IMR-90 (cell line): Measurements from ENCODE around the gene KCNQ2. TPM values are rescaled to one million over a fixed set of nuclear protein-coding genes. Genes with fewer than 3 reads are reported as not detected.

Experiments used
- ATAC-seq: fragments of 200-7000 bp; cut with Tn5 transposase; 2 replicates; pipeline ENCODE4 v1.9.1; 2020; ENCODE audit warnings: low read depth, mild to moderate bottlenecking, moderate library complexity
- BruUV-seq: library from RNA; stranded (reverse); fragments of 400-500 nt; replicated peaks from 2 replicates; lab custom pipeline; 2021; lab: Mats Ljungman, UMichigan
- CTCF ChIA-PET: fragments of 300-600 bp; formaldehyde crosslinking; extraction: SDS; loops from one replicate; lab custom pipeline; 2021; ENCODE audit warnings: antibody characterized with exemption; lab: Yijun Ruan, JAX
- POLR2A ChIA-PET: fragments of 300-600 bp; sonication (Branson Sonifier 250); formaldehyde crosslinking; loops from one replicate; lab custom pipeline; 2022; ENCODE audit warnings: antibody characterized with exemption; ENCODE audit not compliant: unreplicated experiment; lab: Charles Lee
- DNase-seq: peaks from one replicate; pipeline ENCODE4 v3.0.0; 2013
- H2AFZ ChIP-seq: replicated peaks from 2 replicates; pipeline ENCODE3; 2013; ENCODE audit warnings: low read length, mild to moderate bottlenecking; ENCODE audit not compliant: poor library complexity
- H2AK5ac ChIP-seq: 2 replicates; pipeline ENCODE4 v1.6.1; 2013; ENCODE audit warnings: low read depth, low read length, inconsistent platforms
- H2AK9ac ChIP-seq: replicated peaks from 2 replicates; pipeline ENCODE3; 2013; ENCODE audit warnings: mild to moderate bottlenecking, low read depth, low read length, moderate library complexity; ENCODE audit not compliant: poor library complexity
- H2BK120ac ChIP-seq: 2 replicates; pipeline ENCODE4 v1.6.1; 2013; ENCODE audit warnings: low read depth, low read length, inconsistent platforms
- H2BK15ac ChIP-seq: 3 replicates; pipeline ENCODE4 v1.6.1; 2013; ENCODE audit warnings: low read depth, low read length, inconsistent platforms
- H2BK20ac ChIP-seq: 2 replicates; pipeline ENCODE4 v1.6.1; 2013; ENCODE audit warnings: low read depth, mild to moderate bottlenecking, inconsistent platforms, low read length, moderate library complexity
- H2BK5ac ChIP-seq: 2 replicates; pipeline ENCODE4 v1.6.1; 2013; ENCODE audit warnings: mild to moderate bottlenecking, low read depth, low read length, inconsistent platforms; ENCODE audit not compliant: poor library complexity, severe bottlenecking
- H3K14ac ChIP-seq: replicated peaks from 2 replicates; pipeline ENCODE4 v1.6.1; 2013; ENCODE audit warnings: low read depth, low read length, inconsistent platforms
- H3K18ac ChIP-seq: 2 replicates; pipeline ENCODE4 v1.6.1; 2013; ENCODE audit warnings: low read depth, low read length, control low read depth
- H3K23ac ChIP-seq: 2 replicates; pipeline ENCODE4 v1.6.1; 2013; ENCODE audit warnings: low read depth, low read length, inconsistent platforms
- H3K27ac ChIP-seq: 2 replicates; pipeline ENCODE4 v1.5.1; 2013; ENCODE audit warnings: mild to moderate bottlenecking, control low read depth, low read length; ENCODE audit not compliant: insufficient read depth
- H3K27me3 ChIP-seq: 2 replicates; pipeline ENCODE4 v1.6.1; 2013; ENCODE audit warnings: low read length; ENCODE audit not compliant: control insufficient read depth, insufficient read depth
- H3K36me3 ChIP-seq: 2 replicates; pipeline ENCODE4 v1.6.1; 2013; ENCODE audit warnings: low read length, mixed read lengths; ENCODE audit not compliant: control insufficient read depth, insufficient read depth
- H3K4ac ChIP-seq: 2 replicates; pipeline ENCODE4 v1.6.1; 2013; ENCODE audit warnings: low read depth, low read length, inconsistent platforms
- H3K4me1 ChIP-seq: 2 replicates; pipeline ENCODE4 v1.6.1; 2013; ENCODE audit warnings: low read length, mixed read lengths; ENCODE audit not compliant: control insufficient read depth, insufficient read depth
- H3K4me2 ChIP-seq: 2 replicates; pipeline ENCODE4 v1.6.1; 2013; ENCODE audit warnings: low read depth, mild to moderate bottlenecking, control low read depth, low read length, moderate library complexity
- H3K4me3 ChIP-seq: 2 replicates; pipeline ENCODE4 v1.5.1; 2013; ENCODE audit warnings: low read depth, mild to moderate bottlenecking, control low read depth, low read length, moderate library complexity; ENCODE audit not compliant: insufficient read depth
- H3K56ac ChIP-seq: 2 replicates; pipeline ENCODE4 v1.6.1; 2013; ENCODE audit warnings: low read length, inconsistent platforms; ENCODE audit not compliant: insufficient read depth; ENCODE audit errors: extremely low read depth
- H3K79me1 ChIP-seq, 2 experiments: 2 replicates each; pipeline ENCODE4 v1.6.1; 2013; ENCODE audit warnings: low read length in 2 of 2, inconsistent platforms in 1 of 2, low read depth in 1 of 2
- H3K9ac ChIP-seq: 2 replicates; pipeline ENCODE4 v1.6.1; 2013; ENCODE audit warnings: low read depth, low read length, control low read depth
- H3K9me1 ChIP-seq: 2 replicates; pipeline ENCODE4 v1.6.1; 2013; ENCODE audit warnings: low read length, inconsistent platforms; ENCODE audit not compliant: insufficient read depth
- H3K9me3 ChIP-seq: 2 replicates; pipeline ENCODE4 v1.6.1; 2013; ENCODE audit warnings: low read length; ENCODE audit not compliant: control insufficient read depth, insufficient read depth
- H4K20me1 ChIP-seq: 2 replicates; pipeline ENCODE4 v1.6.1; 2013; ENCODE audit warnings: low read length, inconsistent platforms; ENCODE audit not compliant: insufficient read depth
- H4K5ac ChIP-seq: 2 replicates; pipeline ENCODE4 v1.6.1; 2013; ENCODE audit warnings: mild to moderate bottlenecking, low read depth, low read length, control low read depth
- H4K8ac ChIP-seq, 2 experiments: 2 replicates each; pipeline ENCODE4 v1.6.1; 2013; ENCODE audit warnings: low read depth in 2 of 2, low read length in 2 of 2, control low read depth in 1 of 2, inconsistent platforms in 1 of 2
- H4K91ac ChIP-seq: 2 replicates; pipeline ENCODE4 v1.6.1; 2013; ENCODE audit warnings: low read depth, low read length, inconsistent platforms; ENCODE audit not compliant: insufficient read depth
- BHLHE40 ChIP-seq: fragments of 150-350 bp; IDR thresholded peaks from 2 replicates; pipeline ENCODE4 v1.6.1; 2016; ENCODE audit warnings: mild to moderate bottlenecking, low read depth, low read length
- MXI1 ChIP-seq: IDR thresholded peaks from 2 replicates; pipeline ENCODE4 v1.6.1; 2012; ENCODE audit warnings: low read depth, mild to moderate bottlenecking, low read length, moderate library complexity, borderline replicate concordance
- POLR2A ChIP-seq: IDR thresholded peaks from 2 replicates; pipeline ENCODE4 v1.6.1; 2012; ENCODE audit warnings: mild to moderate bottlenecking, low read depth, low read length
- RFX5 ChIP-seq: IDR thresholded peaks from 2 replicates; pipeline ENCODE4 v1.8.0; 2012; ENCODE audit warnings: low read depth, mild to moderate bottlenecking, low read length, moderate library complexity
- SMC3 ChIP-seq: fragments of 150-350 bp; IDR thresholded peaks from 2 replicates; pipeline ENCODE4 v1.6.1; 2016; ENCODE audit warnings: low read depth, mild to moderate bottlenecking, antibody characterized with exemption, low read length, moderate library complexity
- WGBS, 2 experiments: methylation state at CpG; one replicate each; pipeline versions ENCODE4 v1.1.5 to v1.1.7; 2013; ENCODE audit warnings: missing lambda C conversion rate in 2 of 2; ENCODE audit not compliant: insufficient read length in 1 of 2; ENCODE audit errors: extremely low coverage in 2 of 2; 5-methylcytosine and 5-hydroxymethylcytosine counted together
- dilution Hi-C: fragments of 300-500 bp; cut with HindIII; formaldehyde crosslinking; loops from one replicate; pipeline ENCODE4 v1.14.3; 2018; ENCODE audit warnings: low sequenced_read_pairs; ENCODE audit not compliant: unreplicated experiment
- in situ Hi-C: fragments of 300-500 bp; cut with MboI; formaldehyde crosslinking; loops from 3 replicates; pipeline ENCODE4 v1.14.3; 2019; ENCODE audit warnings: low sequenced_read_pairs, inconsistent platforms, mixed read lengths
- intact Hi-C: fragments of 100-400 bp; cut with micrococcal nuclease; formaldehyde crosslinking; loops from 2 replicates; pipeline ENCODE4 v1.10.0; 2022
- polyA plus RNA-seq, 3 experiments: library from polyadenylated mRNA; depleted of rRNA; stranded (reverse); fragments of >200 nt; gene quantifications; 2 replicates each; pipeline ENCODE4 v1.2.3, GENCODE V29; 2012; ENCODE audit warnings: low replicate concordance in 1 of 3
- total RNA-seq: library from RNA; depleted of rRNA; stranded (reverse); fragments of >200 nt; gene quantifications from 2 replicates; pipeline ENCODE4 v1.2.3, GENCODE V29; 2012

The KCNQ2 gene
- total and polyA plus RNA-seq, 2 of the 4 experiments (the other 2 are of a cell fraction) = 0.02 TPM; not detected in 1

- Histone ChIP-seq H3K27ac (no peak overlapping the region), H3K27me3 (peaks cover 48% of the 10 kb centered on the region), H2AFZ (no peak overlapping the region), H3K9me1 (no peaks in the 10 kb centered on the region), H3K18ac (no peak overlapping the region), H2BK15ac (no peak overlapping the region), H3K23ac (no peak overlapping the region), H2BK5ac (no peak overlapping the region), H2BK120ac (no peak overlapping the region), H3K4me1 (0 out of 2 replicates have a peak, but pooled peaks cover 3% of the 10 kb centered on the region), H3K4ac (no peak overlapping the region), H4K91ac (no peak overlapping the region), H3K9me3 (peaks cover 22% of the 10 kb centered on the region), H3K56ac (no peak overlapping the region), H2AK9ac (no peak overlapping the region), H3K4me2 (no peak overlapping the region), H2AK5ac (no peak overlapping the region), H4K20me1 (no peaks in the 10 kb centered on the region; the same call in 1 of the 2 replicates), H3K14ac (no peak overlapping the region), H3K36me3 (no peaks in the 10 kb centered on the region), H3K9ac (no peak overlapping the region), H3K4me3 (no peak overlapping the region), H4K5ac (no peak overlapping the region), H4K8ac (no peak overlapping the region), H2BK20ac (no peak overlapping the region), H3K79me1 (no peaks in the 10 kb centered on the region)
- dilution Hi-C loops (no loop called here), intact Hi-C loops (no loop called here), in situ Hi-C loops (no loop called here)
- ChIA-PET POLR2A (interaction anchor here (0.6 kb wide), 1 partner anchor 27 kb away, joined by 5 read pairs; no protein-coding TSS in a partner anchor), CTCF (no interaction called here)
- no TSS peak for BruUV-seq
- TF ChIP-seq POLR2A (no peak), BHLHE40 (peak; percentile 24; the same call in 1 of the 2 replicates), MXI1 (no peak), RFX5 (no peak), SMC3 (no peak)
- ATAC-seq = no peak
- 80% methylated on average over 8 of the region's 27 CpGs; no CpG with 5 or more reads in 1 of the 2 experiments for WGBS, 2 experiments
- no peak for DNase-seq
Measured at GRCh38 chr20:63500902-63501817, 28.7 kb upstream of the KCNQ2 start.
